H1 (cell line): Measurements from ENCODE around the gene KIAA0513. TPM values are rescaled to one million over a fixed set of nuclear protein-coding genes. Genes with fewer than 3 reads are reported as not detected.

Experiments
- CTCF ChIA-PET: fragments of 300-600 bp; sonication (Branson Sonifier 250); formaldehyde crosslinking; loops from one replicate; lab custom pipeline; 2021; ENCODE audit not compliant: partially characterized antibody; lab: Charles Lee
- POLR2A ChIA-PET: fragments of 300-600 bp; sonication (Branson Sonifier 250); formaldehyde crosslinking; loops from one replicate; lab custom pipeline; 2021; ENCODE audit warnings: inconsistent platforms; ENCODE audit not compliant: partially characterized antibody; lab: Charles Lee
- DNase-seq, 2 experiments: peaks; one replicate each; pipeline versions ENCODE4 v3.0.0 to v3.0.0-alpha.2; 2010 to 2022; ENCODE audit warnings: low spot score in 2 of 2, low read depth in 1 of 2, mixed read lengths in 1 of 2
- FAIRE-seq: peaks from 2 replicates; lab custom pipeline; 2011; peaks lifted over from hg19 to GRCh38; lab: Jason Lieb, UNC
- H2AFZ ChIP-seq: 2 replicates; pipeline ENCODE4 v1.8.1; 2012; ENCODE audit warnings: low read length, inconsistent platforms
- H2AK5ac ChIP-seq: 2 replicates; pipeline ENCODE4 v1.6.1; 2013; ENCODE audit warnings: low read depth, low read length
- H2BK120ac ChIP-seq: replicated peaks from 2 replicates; pipeline ENCODE3; 2013; ENCODE audit warnings: low read depth, low read length, inconsistent platforms
- H2BK12ac ChIP-seq: 2 replicates; pipeline ENCODE4 v1.6.1; 2013; ENCODE audit warnings: low read depth, low read length
- H2BK15ac ChIP-seq: 2 replicates; pipeline ENCODE4 v1.6.1; 2013; ENCODE audit warnings: low read length
- H2BK20ac ChIP-seq: 2 replicates; pipeline ENCODE4 v1.6.1; 2013; ENCODE audit warnings: low read length
- H2BK5ac ChIP-seq: 2 replicates; pipeline ENCODE4 v1.6.1; 2013; ENCODE audit warnings: low read depth, low read length
- H3K14ac ChIP-seq: 2 replicates; pipeline ENCODE4 v1.6.1; 2013; ENCODE audit warnings: inconsistent platforms; ENCODE audit not compliant: insufficient read length
- H3K18ac ChIP-seq: 2 replicates; pipeline ENCODE4 v1.6.1; 2013; ENCODE audit warnings: low read length; ENCODE audit errors: extremely low read depth
- H3K23ac ChIP-seq: 2 replicates; pipeline ENCODE4 v1.6.1; 2013; ENCODE audit warnings: inconsistent platforms; ENCODE audit not compliant: insufficient read length
- H3K23me2 ChIP-seq: 2 replicates; pipeline ENCODE4 v1.6.1; 2013; ENCODE audit warnings: low read depth, low read length
- H3K27ac ChIP-seq: 2 replicates; pipeline ENCODE4 v1.6.1; 2011; ENCODE audit warnings: low read depth, low read length, inconsistent platforms
- H3K27me3 ChIP-seq, 4 experiments: replicated peaks in 1 of 4; 1 replicate in 1 of 4; 2 replicates in 3 of 4; pipeline versions ENCODE4 v1.6.1 to v1.8.1; 2011 to 2013; ENCODE audit warnings: low read length in 3 of 4, mild to moderate bottlenecking in 3 of 4, inconsistent platforms in 2 of 4, mixed read lengths in 2 of 4, moderate library complexity in 1 of 4; ENCODE audit not compliant: control insufficient read depth in 3 of 4, insufficient read depth in 3 of 4; ENCODE audit errors: extremely low read depth in 1 of 4
- H3K36me3 ChIP-seq, 4 experiments: 2 replicates each; pipeline versions ENCODE4 v1.6.1 to v1.8.1; 2011 to 2013; ENCODE audit warnings: mild to moderate bottlenecking in 4 of 4, low read length in 3 of 4, moderate library complexity in 2 of 4, control low read depth in 1 of 4, inconsistent platforms in 1 of 4; ENCODE audit not compliant: insufficient read depth in 4 of 4, control insufficient read depth in 2 of 4
- H3K4ac ChIP-seq: replicated peaks from 2 replicates; pipeline ENCODE3; 2013; ENCODE audit warnings: low read length, low read depth, mixed read lengths, inconsistent platforms; ENCODE audit not compliant: insufficient read length
- H3K4me1 ChIP-seq, 4 experiments: replicated peaks in 1 of 4; 1 replicate in 1 of 4; 2 replicates in 3 of 4; pipeline versions ENCODE4 v1.6.1 to v1.8.1; 2011 to 2013; ENCODE audit warnings: low read length in 3 of 4, inconsistent platforms in 2 of 4, mixed read lengths in 1 of 4; ENCODE audit not compliant: insufficient read depth in 4 of 4, control insufficient read depth in 3 of 4
- H3K4me2 ChIP-seq, 2 experiments: 2 replicates each; pipeline versions ENCODE4 v1.6.1 to v1.8.1; 2011 to 2013; ENCODE audit warnings: low read depth in 2 of 2, low read length in 2 of 2, control low read depth in 1 of 2, inconsistent platforms in 1 of 2, mild to moderate bottlenecking in 1 of 2; ENCODE audit not compliant: insufficient read depth in 1 of 2
- H3K4me3 ChIP-seq, 4 experiments: fragments of 200-600, 300-600 bp in 1 of 4; sonication (generic), shearing (Covaris generic), sonication (Bioruptor Twin) in 1 of 4; 2 replicates each; pipeline versions ENCODE4 v1.5.1 to v1.8.1; 2011 to 2016; ENCODE audit warnings: low read length in 4 of 4, low read depth in 3 of 4, control low read depth in 2 of 4, inconsistent platforms in 2 of 4, mild to moderate bottlenecking in 2 of 4, mixed read lengths in 1 of 4, moderate library complexity in 1 of 4; ENCODE audit not compliant: insufficient read depth in 2 of 4; ENCODE audit errors: extremely low read depth in 1 of 4
- H3K56ac ChIP-seq: replicated peaks from 2 replicates; pipeline ENCODE3; 2013; ENCODE audit warnings: low read depth, mild to moderate bottlenecking, mixed read lengths, low read length, inconsistent platforms; ENCODE audit not compliant: insufficient read length
- H3K79me1 ChIP-seq: 2 replicates; pipeline ENCODE4 v1.6.1; 2013; ENCODE audit warnings: low read depth, low read length, control low read depth
- H3K79me2 ChIP-seq, 2 experiments: 2 replicates each; pipeline versions ENCODE4 v1.6.1 to v1.8.1; 2012 to 2013; ENCODE audit warnings: low read length in 2 of 2, mild to moderate bottlenecking in 2 of 2, inconsistent platforms in 1 of 2; ENCODE audit not compliant: insufficient read depth in 2 of 2, control insufficient read depth in 1 of 2
- H3K9ac ChIP-seq, 4 experiments: replicated peaks in 1 of 4; 1 replicate in 1 of 4; 2 replicates in 3 of 4; pipeline versions ENCODE4 v1.6.1 to v1.8.1; 2011 to 2013; ENCODE audit warnings: low read depth in 3 of 4, low read length in 3 of 4, control low read depth in 2 of 4, mild to moderate bottlenecking in 2 of 4, moderate library complexity in 2 of 4, inconsistent platforms in 1 of 4; ENCODE audit errors: extremely low read depth in 1 of 4
- H3K9me3 ChIP-seq, 2 experiments: 2 replicates each; pipeline versions ENCODE4 v1.6.1 to v1.8.1; 2012 to 2013; ENCODE audit warnings: mild to moderate bottlenecking in 2 of 2, moderate library complexity in 2 of 2, control low read depth in 1 of 2, inconsistent platforms in 1 of 2, low read depth in 1 of 2, low read length in 1 of 2, mixed read lengths in 1 of 2; ENCODE audit not compliant: insufficient read depth in 2 of 2
- H4K20me1 ChIP-seq, 2 experiments: replicated peaks in 1 of 2; 2 replicates each; pipeline versions ENCODE3 to v1.8.1; 2011 to 2013; ENCODE audit warnings: inconsistent platforms in 2 of 2, low read length in 2 of 2, mild to moderate bottlenecking in 1 of 2; ENCODE audit not compliant: insufficient read depth in 2 of 2, control insufficient read depth in 1 of 2
- H4K5ac ChIP-seq: 2 replicates; pipeline ENCODE4 v1.6.1; 2013; ENCODE audit warnings: low read length, low read depth, mixed read lengths, inconsistent platforms; ENCODE audit not compliant: insufficient read length
- H4K8ac ChIP-seq: 2 replicates; pipeline ENCODE4 v1.8.0; 2013; ENCODE audit warnings: mild to moderate bottlenecking, moderate library complexity, low read length, inconsistent platforms; ENCODE audit not compliant: insufficient read depth; ENCODE audit errors: extremely low read depth
- H4K91ac ChIP-seq: replicated peaks from 2 replicates; pipeline ENCODE3; 2013; ENCODE audit warnings: low read length, mixed read lengths, inconsistent platforms; ENCODE audit not compliant: insufficient read length
- GABPA ChIP-seq: IDR thresholded peaks from 2 replicates; pipeline ENCODE4 v1.6.1; 2011; ENCODE audit warnings: mild to moderate bottlenecking, low read length, moderate library complexity, borderline replicate concordance; ENCODE audit not compliant: insufficient read depth
- KDM1A ChIP-seq: fragments of 200-600, 300-600 bp; sonication (generic); IDR thresholded peaks from 2 replicates; pipeline ENCODE4 v1.7.1; 2016; ENCODE audit warnings: mild to moderate bottlenecking, low read length, borderline replicate concordance
- POLR2AphosphoS5 ChIP-seq: IDR thresholded peaks from 2 replicates; pipeline ENCODE4 v1.6.1; 2011; ENCODE audit warnings: low read depth, low read length
- WGBS, 2 experiments: shearing (Covaris generic) in 1 of 2; methylation state at CpG; one replicate each; pipeline versions ENCODE4 v1.1.6 to v1.1.7; 2013 to 2015; ENCODE audit warnings: low lambda C conversion rate in 2 of 2, mixed read lengths in 2 of 2, inconsistent platforms in 1 of 2, low coverage in 1 of 2, missing lambda C conversion rate in 1 of 2; ENCODE audit not compliant: insufficient replicate concordance in 2 of 2, insufficient coverage in 1 of 2, insufficient read length in 1 of 2; ENCODE audit errors: extremely low coverage in 1 of 2, missing lambda C conversion rate in 1 of 2; 5-methylcytosine and 5-hydroxymethylcytosine counted together
- polyA plus RNA-seq, 7 experiments: library from polyadenylated mRNA; depleted of rRNA in 3 of 7; stranded (reverse) in 5 of 7; unstranded in 2 of 7; fragments of >200 nt in 5 of 7; fragments of 200-250 nt in 2 of 7; gene quantifications; 1 replicate in 5 of 7; 2 replicates in 1 of 7; 4 replicates in 1 of 7; pipeline versions ENCODE4 v1.2.1 to v1.2.3, GENCODE V29; 2011 to 2013; ENCODE audit warnings: missing spikeins in 2 of 7, mixed read lengths in 2 of 7
- total RNA-seq: library from RNA; stranded (reverse); fragmentation: NEBNext Ultra II Directional; extraction: Animal tissue kit (Norgen Biotek cat#: 25700); gene quantifications from 2 replicates; pipeline ENCODE4 v1.2.1, GENCODE V29; 2021

The KIAA0513 gene
- total and polyA plus RNA-seq, 2 of the 8 experiments (the other 6 are each of a cell fraction or from before 2014, with no cell fraction given) = 2.1 to 6.1 TPM

DNA sequence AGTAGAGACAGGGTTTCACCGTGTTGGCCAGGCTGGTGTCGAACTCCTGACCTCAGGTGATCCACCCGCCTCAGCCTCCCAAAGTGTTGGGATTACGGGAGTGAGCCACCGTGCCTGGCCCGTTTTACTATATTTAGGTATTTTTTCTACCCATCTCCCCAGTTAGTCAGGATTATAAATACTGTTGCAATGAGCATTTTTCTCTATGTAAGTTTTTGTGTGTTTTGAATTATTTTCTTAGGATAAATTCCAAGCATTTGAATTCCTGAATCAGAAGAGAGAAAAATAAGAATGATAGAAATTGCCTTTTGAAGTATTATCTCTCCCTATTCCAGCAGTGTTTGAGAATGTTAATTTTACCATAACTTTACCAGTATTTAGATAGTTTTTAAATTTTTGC is 36.6 kb downstream of the KIAA0513 start:
- no peak overlapping the region for H3K23ac ChIP-seq
- no peak overlapping the region for H4K91ac ChIP-seq
- H2BK20ac ChIP-seq = no peak overlapping the region
- FAIRE-seq (no peak), DNase-seq (no peak)
- H3K23me2 ChIP-seq = no peaks in the 10 kb centered on the region; the same call in 1 of the 2 replicates
- no peaks in the 10 kb centered on the region for H3K9me3 ChIP-seq
- no peak overlapping the region for H2BK12ac ChIP-seq
- H3K56ac ChIP-seq = no peak overlapping the region
- no peak overlapping the region for H3K14ac ChIP-seq
- no peak overlapping the region for H3K27ac ChIP-seq
- no peak overlapping the region for H3K18ac ChIP-seq
- peaks cover 0 to 2% of the 10 kb centered on the region in 2 experiments for H4K20me1 ChIP-seq
- no peaks in the 10 kb centered on the region; a peak in 1 of 7 replicates for H3K27me3 ChIP-seq
- no peak overlapping the region for H3K4ac ChIP-seq
- no peak overlapping the region for H2BK120ac ChIP-seq
- no peaks in the 10 kb centered on the region; a peak in 1 of 8 replicates for H3K36me3 ChIP-seq
- no peaks in the 10 kb centered on the region for H3K79me1 ChIP-seq
- H2BK15ac ChIP-seq = no peak overlapping the region
- no peak overlapping the region for H2AK5ac ChIP-seq
- H3K4me1 ChIP-seq = peaks cover 4 to 12% (median 7%) of the 10 kb centered on the region in 4 experiments
- no peak overlapping the region for H4K8ac ChIP-seq
- no peak overlapping the region for H2BK5ac ChIP-seq
- WGBS, 2 experiments = 97% methylated on average over 6 of the region's 6 CpGs; no CpG with 5 or more reads in 1 of the 2 experiments
- no peaks in the 10 kb centered on the region for H3K79me2 ChIP-seq
- no peak overlapping the region for H3K4me2 ChIP-seq
- no peak overlapping the region for H3K4me3 ChIP-seq
- no peak overlapping the region for H2AFZ ChIP-seq
- CTCF ChIA-PET = no interaction called here
- H4K5ac ChIP-seq = no peak overlapping the region
- POLR2A ChIA-PET = no interaction called here
- H3K9ac ChIP-seq = no peak overlapping the region
- TF ChIP-seq KDM1A (no peak), POLR2AphosphoS5 (no peak), GABPA (no peak)
